Kidney capillary endothelial cell (primary cell): ENCODE data around the gene C16orf46.
A peak's percentile ranks its signal among the peaks of the same experiment; 100 is the strongest.
"Not testable (repeated sequence)": the region's sequence is repeated elsewhere in the genome, so short reads cannot be mapped to it uniquely, and the experiment has no call there.

ENCODE experiments used
- DNase-seq: peaks from one replicate; pipeline ENCODE4 v3.0.0-alpha.2; 2018; ENCODE audit warnings: low spot score

The C16orf46 gene, protein sequence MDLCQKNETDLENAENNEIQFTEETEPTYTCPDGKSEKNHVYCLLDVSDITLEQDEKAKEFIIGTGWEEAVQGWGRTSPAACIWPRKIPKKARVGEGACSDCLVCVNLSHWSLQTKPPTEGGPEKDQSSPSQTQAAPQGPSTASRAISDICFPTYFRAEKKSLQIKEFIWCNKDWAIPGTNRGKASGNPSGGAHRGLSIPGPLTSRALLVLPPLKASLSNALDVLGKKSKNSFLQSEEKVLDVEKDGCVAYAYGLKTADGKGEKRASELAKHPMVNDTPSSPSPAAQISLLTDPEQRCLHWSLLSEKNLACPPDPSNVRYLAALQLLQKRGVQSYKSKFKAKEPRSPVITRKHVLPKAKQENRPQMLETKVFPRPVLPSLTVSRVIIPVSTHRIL

DNA sequence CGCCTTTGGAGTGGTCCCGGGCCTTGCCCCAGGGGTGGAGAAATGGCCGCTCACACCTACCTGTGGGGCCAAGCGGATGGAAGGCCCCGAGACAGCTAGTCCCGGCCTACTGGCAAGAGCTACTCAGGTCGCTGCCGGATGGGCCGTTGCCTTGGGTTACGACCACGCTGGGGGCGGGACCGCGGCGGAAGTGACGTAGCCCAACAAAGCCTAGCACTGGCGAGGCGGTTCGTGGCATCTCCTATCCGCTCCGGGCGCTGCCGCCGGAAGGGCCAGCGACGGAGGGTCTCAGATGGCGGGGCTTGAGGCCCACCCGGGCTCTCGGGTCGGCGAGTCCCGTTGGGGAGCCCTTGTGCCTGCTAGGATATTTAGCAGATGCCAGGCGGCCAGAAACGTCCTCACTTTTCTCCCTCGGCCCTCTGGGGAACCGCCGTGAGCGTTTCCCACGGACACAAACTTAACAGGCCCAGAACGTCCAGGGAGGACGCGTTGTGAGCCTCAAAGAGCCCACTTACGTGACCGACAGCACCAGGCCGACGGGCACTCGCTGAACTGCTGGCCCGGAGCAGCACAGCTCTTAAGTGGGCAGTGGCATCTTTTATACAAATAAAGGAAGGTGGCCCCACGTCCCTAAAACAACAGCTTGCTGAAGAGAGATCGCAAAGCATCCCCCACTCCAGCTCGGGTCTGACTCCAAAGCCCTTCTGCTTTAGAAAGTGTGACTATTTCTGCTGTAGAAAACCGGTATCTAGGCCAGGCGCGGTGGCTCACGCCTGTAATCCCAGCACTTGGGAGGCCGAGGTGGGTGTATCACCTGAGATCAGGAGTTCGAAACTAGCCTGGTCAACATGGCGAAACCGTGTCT lies at the start of gene C16orf46:
C16orf46 (minus strand) TSS at position 163 of the 865 bp plus-strand sequence. CDS start 13,283 bp downstream, outside the sequence.
- DNase-seq, result peak; percentile 89

DNA sequence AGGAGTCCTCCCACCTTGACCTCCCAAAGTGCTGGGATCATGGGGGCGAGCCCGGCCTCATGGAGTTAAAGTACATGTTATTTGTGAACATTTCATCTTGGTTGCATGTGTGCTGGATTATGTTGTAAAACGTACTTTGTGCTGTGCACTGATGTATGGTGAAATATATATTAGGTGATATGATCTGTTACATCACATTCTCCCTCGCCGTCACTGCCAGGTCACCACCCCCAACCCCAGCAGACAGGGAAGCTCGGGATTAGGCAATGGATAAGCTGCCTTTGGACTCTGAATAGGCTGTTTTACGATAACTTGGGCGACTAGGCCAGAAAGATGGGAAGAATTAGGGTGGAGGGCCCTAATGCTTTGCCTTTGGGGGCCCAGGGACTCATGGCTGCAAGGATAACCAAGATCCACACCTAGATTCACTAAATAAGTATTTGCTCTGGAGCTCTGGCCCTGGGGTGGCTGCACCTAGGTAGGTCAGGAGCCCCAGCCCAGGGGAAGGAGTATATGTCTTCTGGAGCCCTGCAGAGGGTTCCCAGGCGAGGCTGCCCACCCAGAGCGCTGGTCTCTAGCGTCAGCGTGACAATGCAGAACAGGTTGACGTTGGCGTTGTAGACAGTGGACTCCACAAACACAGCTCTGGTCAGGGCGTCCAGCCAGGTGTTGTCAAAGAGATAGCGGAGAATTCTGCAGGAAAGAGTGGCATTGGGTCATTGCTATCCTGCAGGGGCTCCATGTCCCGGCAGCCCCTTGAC lies 46.2 kb upstream of the C16orf46 start:
- no peak for DNase-seq

- no peak for DNase-seq
These were observed 44.5 kb upstream of the C16orf46 start for GRCh38 chr16:81121474-81121990.

- DNase-seq, result no peak
These were observed 40.4 kb upstream of the C16orf46 start for GRCh38 chr16:81117436-81117835.

- no peak for DNase-seq
These were observed 39.2 kb upstream of the C16orf46 start for GRCh38 chr16:81116285-81116684.

DNA sequence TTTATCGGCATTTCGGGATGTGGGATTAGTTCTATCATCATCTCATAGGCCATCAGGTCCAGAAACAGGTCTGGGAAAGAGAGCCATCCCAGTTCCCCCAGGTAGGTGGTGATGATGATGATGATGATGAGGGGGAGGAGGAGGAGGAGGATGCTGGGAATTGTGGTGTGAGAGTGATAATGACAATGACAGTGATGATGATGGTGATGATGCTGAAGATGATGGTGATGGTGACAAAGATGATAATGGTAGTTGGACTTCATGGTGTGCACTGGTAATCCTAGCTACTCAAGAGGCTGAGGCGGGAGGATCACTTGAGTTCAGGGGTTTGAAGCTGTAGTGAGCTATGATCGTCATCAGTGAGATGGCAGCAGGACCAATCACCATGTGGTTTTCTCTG lies 35.4 kb upstream of the C16orf46 start:
- DNase-seq, result no peak

DNA sequence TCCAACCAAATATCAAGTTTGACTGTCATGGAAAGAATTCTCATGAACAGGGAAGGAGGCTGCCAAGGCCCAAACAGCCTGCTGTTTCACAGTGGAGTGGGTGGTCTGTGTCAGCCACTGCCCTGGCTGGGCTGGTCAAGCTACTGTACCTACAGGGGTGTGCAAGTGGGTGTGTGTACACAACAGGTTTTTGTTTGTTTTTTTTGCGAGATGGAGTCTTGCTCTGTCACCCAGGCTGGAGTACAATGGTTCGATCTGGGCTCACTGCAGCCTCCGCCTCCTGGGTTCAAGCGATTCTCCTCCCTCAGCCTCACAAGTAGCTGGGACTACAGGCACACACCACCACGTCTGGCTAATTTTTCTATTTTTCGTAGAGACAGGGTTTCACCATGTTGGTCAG lies 32.2 kb upstream of the C16orf46 start:
- DNase-seq, result not testable (repeated sequence)

- no peak for DNase-seq
These were observed 30.5 kb upstream of the C16orf46 start for GRCh38 chr16:81107511-81107910.

- DNase-seq, result no peak
These were observed 29.9 kb upstream of the C16orf46 start for GRCh38 chr16:81106826-81107503.

DNA sequence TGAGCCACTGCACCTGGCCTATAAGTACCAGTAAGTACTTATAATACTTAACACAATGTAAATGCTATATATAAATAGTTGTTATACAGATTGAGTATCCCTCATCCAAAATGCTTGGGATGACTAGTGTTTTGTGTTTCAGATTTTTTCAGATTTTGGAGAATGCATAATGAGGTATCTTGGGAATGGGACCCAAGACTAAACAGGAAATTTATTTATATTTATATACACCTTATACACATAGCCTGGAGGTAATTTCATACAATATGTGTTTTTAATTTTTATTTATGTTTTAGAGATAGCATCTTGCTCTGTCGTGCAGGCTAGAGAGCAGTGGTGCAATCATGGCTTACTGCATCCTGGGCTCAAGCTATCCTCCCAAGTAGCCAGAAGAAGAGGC lies 28.9 kb upstream of the C16orf46 start:
- no peak for DNase-seq

GRCh38 chr16:81101702-81102101 lies 24.7 kb upstream of the C16orf46 start:
- no peak for DNase-seq

GRCh38 chr16:81099958-81100357 lies 22.9 kb upstream of the C16orf46 start:
- no peak for DNase-seq

DNA sequence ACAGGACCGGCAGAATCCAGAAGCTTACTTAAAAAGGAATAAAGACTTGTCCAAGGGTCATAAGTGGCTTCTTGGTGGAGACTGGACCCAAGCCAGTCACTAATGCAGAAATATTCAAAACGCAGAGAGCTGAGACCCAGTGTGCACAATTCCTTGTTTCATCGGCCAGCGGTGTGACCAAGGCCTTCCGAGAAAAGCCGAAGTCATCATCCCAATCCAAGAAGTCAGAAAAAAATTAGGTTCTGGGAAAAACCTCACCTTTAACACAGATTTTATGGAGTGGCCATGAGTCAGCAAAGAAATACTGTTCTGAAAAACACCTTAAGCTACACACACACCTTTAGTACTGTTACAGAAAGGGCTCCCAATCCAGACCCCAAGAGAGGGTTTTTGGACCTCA lies 20.2 kb upstream of the C16orf46 start:
- DNase-seq, result no peak

GRCh38 chr16:81096715-81097208 lies 19.7 kb upstream of the C16orf46 start:
- no peak for DNase-seq

DNA sequence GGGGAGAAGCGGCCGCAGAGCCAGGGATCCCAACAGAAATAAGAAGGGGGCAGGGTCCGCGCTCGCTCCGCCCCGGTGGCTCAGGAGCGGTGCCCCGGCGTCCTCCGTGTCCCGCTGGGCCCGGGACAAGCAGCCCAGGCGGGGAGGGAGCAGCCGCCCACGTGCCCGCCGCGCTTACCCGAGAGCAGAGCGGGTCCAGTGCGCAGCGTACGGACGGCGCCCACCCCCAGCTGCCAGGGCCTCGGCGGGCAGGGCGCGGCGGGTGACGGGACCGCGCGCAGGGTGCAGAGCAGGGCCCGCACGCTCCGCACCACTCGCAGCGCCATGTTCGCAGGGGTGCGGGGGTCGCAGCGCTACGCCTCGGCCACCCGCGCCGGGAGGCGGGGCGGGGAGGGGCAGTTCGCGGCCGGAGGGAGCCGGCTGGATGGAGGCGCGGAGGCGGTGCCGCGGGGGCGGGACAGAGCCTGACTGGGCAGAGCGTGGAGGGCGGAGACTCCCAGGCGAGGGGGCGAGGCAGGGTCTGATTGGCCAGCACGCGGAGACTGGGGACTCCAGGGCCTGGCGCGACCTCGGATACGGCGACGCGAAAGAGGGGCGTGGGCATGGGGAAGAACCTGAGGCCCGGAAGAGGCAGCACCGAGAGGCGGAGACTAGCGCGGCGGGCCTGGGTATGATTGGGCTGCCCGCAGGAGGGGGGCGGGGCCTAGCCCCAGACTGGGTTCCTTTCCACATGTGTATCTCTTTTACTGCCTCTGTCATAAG lies 19.1 kb upstream of the C16orf46 start, which contains the start of gene GCSH:
GCSH (minus strand) TSS at position 443 of the 762 bp plus-strand sequence; CDS start at position 326, 117 bp downstream.
- peak; percentile 97 for DNase-seq

DNA sequence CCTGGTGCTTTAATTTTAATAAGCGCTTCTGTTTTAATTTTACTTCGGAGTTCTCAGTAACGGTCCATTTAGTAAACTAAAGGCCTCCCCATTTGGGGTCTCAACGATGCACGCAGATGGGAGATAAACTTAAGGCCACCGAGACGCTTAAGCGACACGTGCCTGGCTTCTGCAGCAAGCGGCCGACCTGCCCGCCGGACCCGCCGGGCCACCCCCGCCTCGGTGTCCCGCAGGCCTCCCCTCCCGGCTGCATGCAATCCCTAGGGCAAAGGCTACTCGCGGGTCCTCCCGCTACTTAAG lies 18.6 kb upstream of the C16orf46 start:
- DNase-seq, result peak; percentile 23

GRCh38 chr16:81094771-81095251 lies 17.8 kb upstream of the C16orf46 start:
- DNase-seq, result no peak

DNA sequence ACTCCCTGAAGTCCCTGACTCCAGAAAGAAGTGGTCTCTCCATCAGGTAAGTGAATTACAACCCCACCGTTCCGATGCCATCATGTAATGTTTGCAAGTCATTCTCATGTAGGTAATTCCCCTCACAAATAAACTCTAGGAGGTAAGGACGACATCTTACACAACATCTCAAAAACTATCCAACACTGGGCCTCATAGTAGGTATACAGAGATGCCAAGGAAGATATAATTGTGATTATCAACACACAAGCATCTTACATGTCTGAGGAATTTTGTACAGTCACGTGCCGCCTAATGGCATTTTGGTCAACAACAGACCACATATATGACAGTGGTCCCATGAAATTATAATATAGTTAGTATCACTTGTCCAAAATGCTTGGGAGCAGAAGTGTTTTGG lies 11.8 kb upstream of the C16orf46 start:
- no peak for DNase-seq

DNA sequence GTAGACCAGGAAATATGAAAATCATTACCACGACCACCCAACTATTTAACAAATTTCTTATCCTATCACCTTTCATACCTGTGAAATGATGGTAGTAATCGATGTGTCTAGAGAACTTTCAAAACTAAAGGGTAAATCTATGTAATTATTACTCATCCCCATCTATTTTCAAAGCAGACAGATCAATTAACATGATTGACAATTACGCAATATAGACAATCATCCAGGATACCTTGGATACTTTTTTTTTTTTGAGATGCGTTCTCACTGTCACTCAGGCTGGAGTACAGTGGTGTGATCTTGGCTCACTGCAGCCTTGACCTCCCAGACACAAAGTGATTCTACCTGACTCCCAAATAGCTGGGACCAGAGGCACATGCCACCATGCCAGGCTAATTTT lies 4.0 kb upstream of the C16orf46 start:
- DNase-seq, result no peak

DNA sequence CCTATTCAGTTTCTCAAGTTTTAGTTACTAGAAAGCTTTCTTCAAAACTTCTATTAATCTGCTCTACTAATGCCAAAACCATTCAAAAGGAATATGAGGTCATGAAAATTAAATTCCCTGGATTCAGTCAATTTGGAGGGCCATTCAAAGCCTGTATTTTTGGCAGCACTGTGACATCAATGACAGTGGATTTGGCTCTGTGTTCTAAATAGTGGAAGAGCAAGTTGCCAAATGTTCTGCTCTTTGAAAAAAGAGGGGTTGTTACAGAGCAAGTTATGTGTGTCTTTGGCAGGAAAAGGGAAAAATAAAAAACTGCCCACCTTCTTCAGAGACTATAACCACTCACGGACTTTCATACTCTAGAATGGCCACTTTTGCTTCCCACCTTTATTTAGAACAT lies 3.2 kb upstream of the C16orf46 start:
- DNase-seq, result no peak
